Endothelial cell of umbilical vein (primary cell): ENCODE results near the gene RHOBTB1. TPM values are rescaled to one million over a fixed set of nuclear protein-coding genes. Genes with fewer than 3 reads are reported as not detected.

Experiments
- BruUV-seq: library from RNA; stranded (reverse); fragments of 400-500 nt; replicated peaks from 2 replicates; lab custom pipeline; 2021; lab: Mats Ljungman, UMichigan
- CTCF ChIA-PET: fragments of 300-600, 350-600 bp; sonication (Branson Sonifier 250); formaldehyde crosslinking; loops from one replicate; lab custom pipeline; 2021; ENCODE audit warnings: antibody characterized with exemption, inconsistent platforms; lab: Charles Lee
- POLR2A ChIA-PET: fragments of 300-600, 350-600 bp; sonication (Branson Sonifier 250); formaldehyde crosslinking; loops from one replicate; lab custom pipeline; 2021; ENCODE audit warnings: antibody characterized with exemption, inconsistent platforms; lab: Charles Lee
- DNase-seq: peaks from one replicate; pipeline ENCODE4 v3.0.0-alpha.2; 2011; ENCODE audit warnings: low read depth, low spot score
- FAIRE-seq: peaks from 2 replicates; lab custom pipeline; 2011; peaks lifted over from hg19 to GRCh38; lab: Jason Lieb, UNC
- H2AFZ ChIP-seq: 2 replicates; pipeline ENCODE4 v1.6.0; 2012; ENCODE audit warnings: low read depth, low read length, control low read depth, inconsistent platforms
- H3K27ac ChIP-seq: 2 replicates; pipeline ENCODE4 v1.5.1; 2011; ENCODE audit warnings: low read depth, mild to moderate bottlenecking, control low read depth, low read length, moderate library complexity; ENCODE audit not compliant: insufficient read depth
- H3K27me3 ChIP-seq, 2 experiments: 2 replicates each; pipeline versions ENCODE4 v1.6.0 to v1.6.1; 2011; ENCODE audit warnings: low read length in 2 of 2, mixed read lengths in 1 of 2; ENCODE audit not compliant: control insufficient read depth in 2 of 2, insufficient read depth in 2 of 2
- H3K36me3 ChIP-seq, 2 experiments: 2 replicates in 1 of 2; 3 replicates in 1 of 2; pipeline ENCODE4 v1.5.1; 2011; ENCODE audit warnings: low read length in 2 of 2, mild to moderate bottlenecking in 1 of 2, moderate library complexity in 1 of 2; ENCODE audit not compliant: control insufficient read depth in 2 of 2, insufficient read depth in 2 of 2; ENCODE audit errors: extremely low read depth in 1 of 2
- H3K4me1 ChIP-seq: 3 replicates; pipeline ENCODE4 v1.5.1; 2011; ENCODE audit warnings: mild to moderate bottlenecking, low read length; ENCODE audit not compliant: control insufficient read depth, insufficient read depth; ENCODE audit errors: extremely low read depth
- H3K4me2 ChIP-seq: 2 replicates; pipeline ENCODE4 v1.6.1; 2011; ENCODE audit warnings: low read length, control low read depth, mixed read lengths; ENCODE audit not compliant: insufficient read depth
- H3K4me3 ChIP-seq, 3 experiments: fragments of 200-600 bp in 1 of 3; sonication (generic), shearing (Covaris generic) in 1 of 3; replicated peaks in 1 of 3; 2 replicates each; pipeline ENCODE4 v1.5.1; 2011 to 2016; ENCODE audit warnings: control low read depth in 3 of 3, low read length in 3 of 3, mild to moderate bottlenecking in 2 of 3, inconsistent platforms in 1 of 3, low read depth in 1 of 3, moderate library complexity in 1 of 3; ENCODE audit not compliant: insufficient read depth in 1 of 3
- H3K79me2 ChIP-seq: 2 replicates; pipeline ENCODE4 v1.6.0; 2012; ENCODE audit warnings: low read length, inconsistent platforms; ENCODE audit not compliant: control insufficient read depth, insufficient read depth
- H3K9ac ChIP-seq: replicated peaks from 2 replicates; pipeline ENCODE3; 2011; ENCODE audit warnings: low read length, control low read depth; ENCODE audit not compliant: insufficient read depth; ENCODE audit errors: extremely low read depth
- H3K9me1 ChIP-seq: replicated peaks from 3 replicates; pipeline ENCODE4 v1.6.0; 2011; ENCODE audit warnings: mild to moderate bottlenecking, low read length; ENCODE audit not compliant: control insufficient read depth, insufficient read depth; ENCODE audit errors: extremely low read depth
- H3K9me3 ChIP-seq: replicated peaks from 2 replicates; pipeline ENCODE4 v1.5.1; 2012; ENCODE audit warnings: low read length, inconsistent platforms; ENCODE audit not compliant: control insufficient read depth, insufficient read depth
- H4K20me1 ChIP-seq: replicated peaks from 2 replicates; pipeline ENCODE3; 2011; ENCODE audit warnings: mild to moderate bottlenecking, low read length; ENCODE audit not compliant: control insufficient read depth, insufficient read depth; ENCODE audit errors: extremely low read depth
- CTCF ChIP-seq, 2 donors: IDR thresholded peaks; 1 replicate in 1 of 2; 2 replicates in 1 of 2; pipeline ENCODE4 v1.5.1; 2011; ENCODE audit warnings: low read length in 2 of 2, mild to moderate bottlenecking in 2 of 2, moderate library complexity in 2 of 2, control low read depth in 1 of 2, inconsistent platforms in 1 of 2, low read depth in 1 of 2; ENCODE audit not compliant: insufficient read depth in 1 of 2; ENCODE audit errors: extremely low read depth in 1 of 2
- GATA2 ChIP-seq: IDR thresholded peaks from 2 replicates; pipeline ENCODE4 v1.7.0; 2011; ENCODE audit warnings: low read depth, mild to moderate bottlenecking, moderate library complexity, mixed read lengths, low read length; ENCODE audit not compliant: insufficient read length, insufficient read depth
- MAX ChIP-seq: IDR thresholded peaks from 2 replicates; pipeline ENCODE4 v1.6.1; 2011; ENCODE audit not compliant: insufficient read depth, insufficient read length
- POLR2AphosphoS5 ChIP-seq: IDR thresholded peaks from 2 replicates; pipeline ENCODE4 v1.6.1; 2012; ENCODE audit warnings: low read depth, mild to moderate bottlenecking, control low read depth, low read length, moderate library complexity; ENCODE audit not compliant: insufficient read depth
- dilution Hi-C: fragments of 300-500 bp; cut with MboI; formaldehyde crosslinking; loops from one replicate; pipeline ENCODE4 v1.15.0; 2019; ENCODE audit warnings: low sequenced_read_pairs; ENCODE audit not compliant: extremely low pct_ligation_motif_present
- intact Hi-C: fragments of 100-400 bp; cut with micrococcal nuclease; formaldehyde crosslinking; loops from one replicate; pipeline ENCODE4 v1.10.0; 2022
- polyA plus RNA-seq, 4 experiments: library from polyadenylated mRNA; depleted of rRNA in 3 of 4; stranded (reverse) in 3 of 4; unstranded in 1 of 4; fragments of >200 nt; gene quantifications; 2 replicates each; pipeline versions ENCODE4 v1.2.1 to v1.2.3, GENCODE V29; 2011 to 2012; ENCODE audit warnings: missing spikeins in 1 of 4
- small RNA-seq: library from RNA; depleted of rRNA; stranded (forward); fragments of <200 nt; gene quantifications from one replicate; pipeline ENCODE3, GENCODE V24; 2012; ENCODE audit warnings: low replicate concordance, low read depth; ENCODE audit not compliant: insufficient read depth, insufficient read length
- total RNA-seq: library from RNA; stranded (reverse); gene quantifications from 2 replicates; pipeline ENCODE4 v1.2.3, GENCODE V29; 2021

Gene RHOBTB1
- total and polyA plus RNA-seq, 2 donors (not counting 3 experiments of a cell fraction or from before 2014, with no cell fraction given), result 21.2 to 31.0 TPM

GRCh38 chr10:60820093-60820754 lies 123.8 kb downstream of the RHOBTB1 start:
- intact Hi-C loops (loop anchor here (1.0 to 5.0 kb wide), 2 partner anchors 144 to 822 kb away; no protein-coding TSS in a partner anchor), dilution Hi-C loops (no loop called here)
- Histone ChIP-seq H3K4me1 (peaks cover 35% of the 10 kb centered on the region), H3K9me1 (no peaks in the 10 kb centered on the region), H3K9ac (no peak overlapping the region), H4K20me1 (no peaks in the 10 kb centered on the region), H3K79me2 (no peaks in the 10 kb centered on the region), H3K27ac (peak overlapping the region; percentile 1), H3K4me3 (no peak overlapping the region), H3K36me3 (no peaks in the 10 kb centered on the region), H3K4me2 (no peak overlapping the region), H3K9me3 (no peaks in the 10 kb centered on the region), H2AFZ (peak overlapping the region; percentile 33), H3K27me3 (no peaks in the 10 kb centered on the region)
- CTCF ChIA-PET, result interaction anchor here (0.7 to 5.3 kb wide), 31 partner anchors 8 to 1425 kb away, joined by 3 to 83 read pairs (median 5); partner anchors contain the start of gene RHOBTB1
- TF ChIP-seq POLR2AphosphoS5 (no peak), CTCF (IDR thresholded peaks at IDR 0.05; ENCODE audit: extremely low read depth in 1 of 2, insufficient read depth in 1 of 2, low read depth in 1 of 2, low read length in 2 of 2) (peak; percentile 36 to 49), MAX (no peak), GATA2 (no peak)
- BruUV-seq, result no TSS peak
- POLR2A ChIA-PET, result no interaction called here
- DNase-seq (peak; percentile 71), FAIRE-seq (peak; percentile 46)

Small RNA genes within 50 kb of the gene (small RNA-seq; reads per million reads assigned to genes)
- not detected for gene RNU2-72P

Other genes with a start within 250 kb of the RHOBTB1 start
- gene CDK1, start 165.7 kb downstream of the RHOBTB1 start, total RNA-seq, result 70.1 and 71.6 TPM in 2 replicates
- 13.6 and 19.9 TPM in 2 replicates for gene CDK1, start 165.7 kb downstream of the RHOBTB1 start, polyA plus RNA-seq